GM03348 (cell line): ENCODE results near the gene HSPA1B.
A peak's percentile ranks its signal among the peaks of the same experiment; 100 is the strongest.
"Not testable (repeated sequence)": the region's sequence is repeated elsewhere in the genome, so short reads cannot be mapped to it uniquely, and the experiment has no call there.

Experiments used
- DNase-seq: peaks from one replicate; pipeline ENCODE4 v3.0.0; 2012; ENCODE audit warnings: low spot score

The HSPA1B gene

DNA sequence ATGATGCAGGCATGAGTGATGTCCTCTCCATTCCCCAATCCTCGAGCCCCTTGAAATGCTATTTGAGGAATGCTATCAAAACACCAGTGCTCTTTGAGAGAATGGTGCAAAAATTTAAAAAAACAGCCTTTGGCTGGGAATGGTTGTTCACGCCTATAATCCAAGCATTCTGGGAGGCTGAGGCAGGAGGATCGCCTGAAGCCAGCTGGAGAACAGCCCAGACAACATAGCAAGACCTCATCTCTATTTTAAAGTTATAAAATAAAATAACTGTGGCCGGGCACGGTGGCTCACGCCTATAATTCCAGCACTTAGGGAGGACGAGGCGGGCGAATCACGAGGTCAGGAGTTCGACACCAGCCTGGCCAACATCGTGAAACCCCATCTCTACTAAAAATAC lies 27.8 kb upstream of the HSPA1B start:
- no peak for DNase-seq

DNA sequence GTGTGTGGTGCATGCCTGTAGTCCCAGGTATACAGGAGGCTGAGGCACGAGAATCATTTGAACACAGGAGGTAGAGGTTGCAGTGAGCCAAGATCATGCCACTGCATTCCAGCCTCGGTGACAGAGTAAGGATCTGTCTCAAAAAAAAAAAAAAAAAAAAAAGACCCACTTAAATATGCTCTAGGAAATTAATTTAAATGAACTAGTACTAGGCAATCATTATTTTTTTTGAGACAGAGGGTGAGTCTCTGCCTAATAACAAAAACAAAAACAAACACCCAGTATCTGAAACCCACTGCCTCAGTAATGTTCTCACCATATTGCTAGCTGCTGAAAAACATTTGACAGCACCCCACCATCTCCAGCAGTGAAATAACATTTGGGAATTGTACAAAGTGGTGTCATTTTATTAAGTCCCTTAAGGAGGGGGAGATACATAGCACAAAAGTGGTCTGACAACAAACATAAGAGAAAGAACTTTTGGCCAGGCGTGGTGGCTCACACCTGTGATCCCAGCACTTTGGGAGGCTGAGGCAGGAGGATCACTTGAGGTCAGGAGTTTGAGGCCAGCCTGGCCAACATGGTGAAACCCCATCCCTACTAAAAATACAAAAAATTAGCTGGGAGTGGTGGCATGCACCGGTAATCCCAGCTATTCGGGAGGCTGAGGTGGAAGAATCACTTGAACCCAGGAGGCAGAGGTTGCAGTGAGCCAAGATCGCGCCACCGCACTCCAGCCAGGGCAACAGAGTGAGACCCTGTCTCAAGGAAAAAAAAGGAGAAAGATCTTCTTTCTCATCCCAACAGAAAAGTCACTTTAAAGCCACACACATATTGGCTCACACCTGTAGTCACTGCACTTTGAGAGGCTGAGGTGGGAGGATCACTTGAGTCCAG lies 26.3 kb upstream of the HSPA1B start:
- not testable (repeated sequence) for DNase-seq

DNA sequence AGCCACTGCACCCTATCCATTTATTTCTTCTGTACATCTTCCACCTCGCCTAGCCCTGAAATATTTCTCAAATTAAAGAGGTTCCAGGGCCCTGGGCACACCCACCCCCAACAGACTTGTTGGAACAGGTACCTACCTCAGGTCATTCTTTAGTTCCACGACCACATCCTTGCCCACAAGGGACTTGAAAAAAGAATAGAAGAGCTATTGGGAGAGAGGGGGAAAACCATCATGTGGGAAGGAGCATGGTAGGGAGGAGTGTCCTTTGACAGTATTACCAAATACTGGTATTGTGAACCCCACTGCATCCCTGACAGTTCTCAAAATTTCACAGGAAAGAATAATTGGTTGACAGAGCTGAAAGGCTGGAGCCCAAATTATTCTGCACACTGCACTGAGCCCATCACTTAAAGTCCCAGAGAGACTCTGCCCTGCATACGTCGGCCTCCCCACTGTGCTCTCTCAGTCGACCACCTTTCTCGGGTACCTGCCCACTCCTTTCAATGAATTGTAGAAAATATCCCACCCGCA lies 21.5 kb upstream of the HSPA1B start:
- no peak for DNase-seq

DNA sequence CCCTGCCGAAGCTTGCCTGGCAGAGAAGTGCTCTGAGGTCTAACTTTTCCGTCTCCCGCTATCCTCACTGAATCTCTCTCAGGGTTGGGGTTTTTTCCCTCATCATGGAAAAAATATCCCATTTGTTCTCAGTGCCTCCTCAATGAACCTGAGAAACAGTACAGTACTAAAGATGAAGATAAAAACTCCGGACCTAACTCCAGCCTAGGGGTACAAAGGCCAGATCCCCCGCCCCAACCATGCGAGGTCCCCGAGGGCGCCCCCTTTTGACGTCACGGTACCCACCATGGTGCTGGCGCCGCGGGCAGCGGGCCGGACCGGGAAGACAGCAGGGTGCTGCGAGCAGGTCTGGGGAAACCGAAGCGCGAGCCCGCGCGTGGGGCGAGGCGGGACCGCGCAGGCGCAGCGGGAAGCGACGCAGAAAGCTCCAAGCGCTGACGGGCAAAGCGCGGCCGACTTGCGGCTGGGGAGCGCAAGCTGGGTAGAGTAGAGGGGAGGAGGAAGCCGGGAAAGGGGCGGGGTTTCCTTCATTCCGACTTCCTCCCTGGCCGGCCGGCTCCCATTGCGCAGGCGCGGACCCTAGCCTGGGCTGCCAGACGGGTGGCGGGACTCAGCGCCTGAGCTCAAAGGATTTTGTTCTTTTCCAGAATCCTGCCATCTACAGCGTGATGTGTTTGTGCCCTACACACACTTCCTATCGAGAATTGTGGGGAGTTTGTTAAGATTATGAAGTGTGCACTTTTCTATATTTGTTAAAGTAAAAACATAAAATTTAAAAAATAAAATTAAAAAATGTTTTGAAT lies 20.9 kb upstream of the HSPA1B start, which contains the start of gene LSM2:
Gene LSM2, minus strand, starts transcription at position 497 of the 803 bp plus-strand sequence. Its CDS starts 209 bp downstream, at position 288.
- peak; percentile 99 for DNase-seq

DNA sequence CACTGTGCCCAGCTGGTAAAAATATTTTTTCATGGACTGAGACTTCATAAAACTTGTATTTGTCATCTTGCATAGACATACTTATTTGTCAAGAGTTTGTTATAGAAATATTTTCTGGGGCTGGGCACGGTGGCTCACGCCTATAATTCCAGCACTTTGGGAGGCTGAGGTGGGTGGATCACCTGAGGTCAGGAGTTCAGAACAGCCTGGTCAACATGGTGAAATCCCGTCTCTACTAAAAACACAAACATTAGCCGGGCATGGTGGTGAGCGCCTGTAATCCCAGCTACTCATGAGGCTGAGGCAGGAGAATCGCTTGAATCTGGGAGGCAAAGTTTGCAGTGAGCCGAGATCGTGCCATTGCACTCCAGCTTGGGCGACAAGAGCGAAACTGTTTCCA lies 18.9 kb upstream of the HSPA1B start:
- not testable (repeated sequence) for DNase-seq

DNA sequence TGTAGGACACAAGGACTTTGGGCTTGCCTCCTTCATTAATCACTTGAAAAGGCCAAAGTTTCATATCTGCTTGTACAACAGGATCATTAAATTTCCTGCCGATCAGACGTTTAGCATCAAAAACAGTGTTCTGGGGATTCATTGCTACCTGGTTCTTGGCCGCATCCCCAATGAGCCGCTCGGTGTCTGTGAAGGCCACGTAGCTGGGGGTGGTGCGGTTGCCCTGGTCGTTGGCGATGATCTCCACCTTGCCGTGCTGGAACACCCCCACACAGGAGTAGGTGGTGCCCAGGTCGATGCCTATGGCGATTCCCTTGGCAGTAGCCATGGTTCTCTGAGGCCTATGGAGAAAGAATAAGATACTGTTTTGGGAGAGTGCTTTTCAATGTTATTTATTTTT lies 15.9 kb upstream of the HSPA1B start:
- DNase-seq = no peak

DNA sequence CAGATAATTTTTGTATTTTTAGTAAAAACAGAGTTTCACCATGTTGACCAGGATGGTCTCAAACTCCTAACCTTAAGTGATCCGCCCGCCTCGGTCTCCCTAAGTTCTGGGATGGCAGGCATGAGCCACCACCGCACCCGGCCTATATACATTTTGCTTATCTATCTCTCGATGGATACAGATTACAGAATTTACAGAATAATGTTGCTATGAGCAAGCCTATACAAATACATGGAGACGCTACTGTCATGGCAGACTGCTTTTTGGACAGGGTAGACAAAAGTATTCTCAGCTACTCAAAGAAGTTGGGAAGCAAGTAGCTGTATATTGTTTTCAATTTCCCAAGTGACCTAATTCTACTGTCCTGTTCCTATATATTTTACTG lies 14.1 kb upstream of the HSPA1B start:
- DNase-seq = no peak

DNA sequence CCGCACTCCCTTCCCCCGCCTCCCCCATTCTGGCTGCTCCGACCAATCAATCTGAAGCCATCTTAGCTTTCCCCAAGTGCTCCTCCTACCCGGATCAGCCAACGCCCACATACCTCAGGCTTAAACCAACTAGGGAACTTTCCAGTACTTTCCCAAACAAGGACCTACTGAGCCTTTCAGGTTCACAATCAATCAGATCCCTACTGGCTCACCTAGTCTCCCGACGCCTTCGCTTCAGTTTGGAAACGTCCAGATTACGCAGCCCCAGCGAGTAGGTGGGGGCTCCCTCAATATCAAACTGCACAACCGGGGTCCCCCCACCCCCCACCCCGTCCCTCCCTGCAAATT lies 12.9 kb upstream of the HSPA1B start:
- DNase-seq = peak; percentile 94

DNA sequence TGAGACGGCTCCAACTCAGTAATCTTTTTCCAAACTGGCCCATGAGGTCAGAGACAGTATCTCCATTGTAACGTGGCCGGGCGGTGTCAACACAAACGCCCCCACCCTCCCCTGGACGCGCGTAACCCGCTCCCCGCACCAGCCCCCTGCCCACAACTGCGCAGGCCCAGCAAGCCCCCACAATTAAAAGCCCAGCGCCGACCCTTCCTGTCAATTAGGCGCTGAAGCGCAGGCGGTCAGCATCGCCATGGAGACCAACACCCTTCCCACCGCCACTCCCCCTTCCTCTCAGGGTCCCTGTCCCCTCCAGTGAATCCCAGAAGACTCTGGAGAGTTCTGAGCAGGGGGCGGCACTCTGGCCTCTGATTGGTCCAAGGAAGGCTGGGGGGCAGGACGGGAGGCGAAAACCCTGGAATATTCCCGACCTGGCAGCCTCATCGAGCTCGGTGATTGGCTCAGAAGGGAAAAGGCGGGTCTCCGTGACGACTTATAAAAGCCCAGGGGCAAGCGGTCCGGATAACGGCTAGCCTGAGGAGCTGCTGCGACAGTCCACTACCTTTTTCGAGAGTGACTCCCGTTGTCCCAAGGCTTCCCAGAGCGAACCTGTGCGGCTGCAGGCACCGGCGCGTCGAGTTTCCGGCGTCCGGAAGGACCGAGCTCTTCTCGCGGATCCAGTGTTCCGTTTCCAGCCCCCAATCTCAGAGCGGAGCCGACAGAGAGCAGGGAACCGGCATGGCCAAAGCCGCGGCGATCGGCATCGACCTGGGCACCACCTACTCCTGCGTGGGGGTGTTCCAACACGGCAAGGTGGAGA lies 12.3 kb upstream of the HSPA1B start, which contains the start of the genes HSPA1A and HSPA1L:
Gene HSPA1A, plus strand, starts transcription at position 519 of the 814 bp plus-strand sequence. Its CDS starts 214 bp downstream, at position 733.
Gene HSPA1L, minus strand, starts transcription at position 259 of the 814 bp plus-strand sequence. CDS start 3,311 bp downstream, outside the sequence.
- peak; percentile 95 for DNase-seq

DNA sequence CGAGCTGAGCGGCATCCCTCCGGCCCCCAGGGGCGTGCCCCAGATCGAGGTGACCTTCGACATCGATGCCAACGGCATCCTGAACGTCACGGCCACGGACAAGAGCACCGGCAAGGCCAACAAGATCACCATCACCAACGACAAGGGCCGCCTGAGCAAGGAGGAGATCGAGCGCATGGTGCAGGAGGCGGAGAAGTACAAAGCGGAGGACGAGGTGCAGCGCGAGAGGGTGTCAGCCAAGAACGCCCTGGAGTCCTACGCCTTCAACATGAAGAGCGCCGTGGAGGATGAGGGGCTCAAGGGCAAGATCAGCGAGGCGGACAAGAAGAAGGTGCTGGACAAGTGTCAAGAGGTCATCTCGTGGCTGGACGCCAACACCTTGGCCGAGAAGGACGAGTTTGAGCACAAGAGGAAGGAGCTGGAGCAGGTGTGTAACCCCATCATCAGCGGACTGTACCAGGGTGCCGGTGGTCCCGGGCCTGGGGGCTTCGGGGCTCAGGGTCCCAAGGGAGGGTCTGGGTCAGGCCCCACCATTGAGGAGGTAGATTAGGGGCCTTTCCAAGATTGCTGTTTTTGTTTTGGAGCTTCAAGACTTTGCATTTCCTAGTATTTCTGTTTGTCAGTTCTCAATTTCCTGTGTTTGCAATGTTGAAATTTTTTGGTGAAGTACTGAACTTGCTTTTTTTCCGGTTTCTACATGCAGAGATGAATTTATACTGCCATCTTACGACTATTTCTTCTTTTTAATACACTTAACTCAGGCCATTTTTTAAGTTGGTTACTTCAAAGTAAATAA lies 10.2 kb upstream of the HSPA1B start:
- not testable (repeated sequence) for DNase-seq

DNA sequence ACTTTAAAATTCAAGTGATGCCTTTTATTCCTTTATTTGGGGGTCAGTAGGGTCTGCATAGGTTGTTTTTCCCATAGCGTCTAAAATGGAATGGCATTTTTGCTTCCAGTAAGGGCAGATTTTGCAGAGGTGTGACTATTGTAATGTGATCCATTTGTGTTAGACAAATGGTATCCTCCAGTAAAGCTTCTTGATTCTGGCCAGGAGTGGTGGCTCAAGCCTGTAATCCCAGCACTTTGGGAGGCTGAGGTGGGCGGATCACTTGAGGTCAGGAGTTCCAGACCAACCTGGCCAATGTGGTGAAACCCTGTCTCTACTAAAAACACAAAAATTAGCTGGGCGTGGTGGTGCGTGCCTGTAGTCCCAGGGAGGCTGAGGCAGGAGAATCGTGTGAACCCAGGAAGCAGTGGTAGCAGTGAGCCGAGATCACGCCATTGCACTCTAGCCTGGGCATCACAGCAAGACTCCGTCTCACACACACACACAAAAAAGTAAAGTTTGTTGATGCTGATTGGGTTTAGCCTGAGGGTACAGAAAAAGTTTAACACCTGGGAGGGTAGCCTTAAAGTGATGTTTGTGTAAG lies 9.5 kb upstream of the HSPA1B start:
- not testable (repeated sequence) for DNase-seq

DNA sequence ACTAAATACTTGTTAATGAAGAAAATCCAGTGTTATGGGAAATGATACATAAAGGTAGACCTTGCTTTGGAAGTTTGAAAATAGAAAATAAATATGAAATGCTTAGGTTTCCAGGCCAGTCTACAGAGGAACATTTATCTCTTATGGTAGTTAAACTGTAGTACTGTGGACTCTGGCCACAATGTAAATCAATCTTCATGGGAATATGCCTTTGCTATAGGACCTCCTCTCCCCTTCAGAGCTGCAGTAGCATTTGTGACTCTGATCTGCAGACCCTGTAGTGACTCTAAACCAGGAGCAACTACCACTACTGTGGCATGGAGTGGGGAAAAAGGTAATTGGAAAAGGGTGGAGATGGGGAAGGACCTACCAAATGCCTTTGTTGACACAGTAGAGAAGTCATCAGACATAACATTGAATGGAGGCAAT lies 7.7 kb upstream of the HSPA1B start:
- no peak for DNase-seq

DNA sequence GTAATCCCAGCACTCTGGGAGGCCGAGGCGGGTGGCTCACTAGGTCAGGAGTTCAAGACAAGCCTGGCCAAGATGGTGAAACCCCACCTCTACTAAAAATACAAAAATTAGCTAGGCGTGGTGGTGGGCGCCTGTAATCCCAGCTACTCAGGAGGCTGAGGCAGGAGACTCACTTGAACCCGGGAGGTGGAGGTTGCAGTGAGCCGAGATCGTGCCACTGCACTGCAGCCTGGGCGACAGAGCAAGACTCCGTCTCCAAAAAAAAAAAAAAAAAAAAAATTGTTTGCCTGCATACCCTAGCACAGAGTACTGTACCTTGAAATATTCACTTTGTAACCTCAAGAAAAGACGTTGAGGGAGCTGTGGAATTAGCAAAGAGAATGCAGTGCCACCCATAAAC lies 7.1 kb upstream of the HSPA1B start:
- not testable (repeated sequence) for DNase-seq

DNA sequence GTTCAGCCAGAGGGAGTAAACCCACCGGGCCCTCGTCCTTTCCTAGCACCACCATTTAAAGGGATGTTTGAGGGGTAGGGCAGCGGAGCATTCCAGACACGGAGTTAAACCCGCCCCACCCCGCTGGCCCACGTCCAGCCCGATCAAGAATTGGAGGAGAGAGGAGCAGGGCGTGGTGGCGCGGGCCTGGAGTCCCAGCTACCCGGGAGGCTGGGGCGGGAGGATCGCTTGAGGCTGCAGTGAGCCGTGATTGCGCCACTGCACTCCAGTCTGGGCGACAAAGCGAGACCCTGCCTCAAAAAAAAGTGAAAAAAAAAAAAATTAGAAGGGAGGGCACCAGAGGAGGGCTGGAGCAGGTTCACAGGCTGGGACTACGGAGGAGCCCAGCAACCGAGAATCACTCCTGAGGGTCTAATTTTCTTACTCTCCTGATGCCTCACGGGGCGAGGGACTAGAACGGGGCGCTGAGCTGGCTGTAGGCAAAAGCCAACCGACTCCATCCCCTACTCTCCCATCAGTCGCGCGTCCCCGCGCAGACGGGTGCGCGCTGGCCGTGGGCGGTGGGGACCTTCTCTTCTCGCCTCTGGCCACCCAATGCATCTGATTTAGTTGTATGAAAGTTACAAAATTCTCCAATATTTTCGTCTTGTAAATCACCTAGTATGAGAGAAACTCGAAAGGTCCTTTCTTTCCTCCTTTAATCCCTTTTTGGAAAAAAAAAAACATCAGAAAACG lies 6.1 kb upstream of the HSPA1B start:
- peak; percentile 56 for DNase-seq

DNA sequence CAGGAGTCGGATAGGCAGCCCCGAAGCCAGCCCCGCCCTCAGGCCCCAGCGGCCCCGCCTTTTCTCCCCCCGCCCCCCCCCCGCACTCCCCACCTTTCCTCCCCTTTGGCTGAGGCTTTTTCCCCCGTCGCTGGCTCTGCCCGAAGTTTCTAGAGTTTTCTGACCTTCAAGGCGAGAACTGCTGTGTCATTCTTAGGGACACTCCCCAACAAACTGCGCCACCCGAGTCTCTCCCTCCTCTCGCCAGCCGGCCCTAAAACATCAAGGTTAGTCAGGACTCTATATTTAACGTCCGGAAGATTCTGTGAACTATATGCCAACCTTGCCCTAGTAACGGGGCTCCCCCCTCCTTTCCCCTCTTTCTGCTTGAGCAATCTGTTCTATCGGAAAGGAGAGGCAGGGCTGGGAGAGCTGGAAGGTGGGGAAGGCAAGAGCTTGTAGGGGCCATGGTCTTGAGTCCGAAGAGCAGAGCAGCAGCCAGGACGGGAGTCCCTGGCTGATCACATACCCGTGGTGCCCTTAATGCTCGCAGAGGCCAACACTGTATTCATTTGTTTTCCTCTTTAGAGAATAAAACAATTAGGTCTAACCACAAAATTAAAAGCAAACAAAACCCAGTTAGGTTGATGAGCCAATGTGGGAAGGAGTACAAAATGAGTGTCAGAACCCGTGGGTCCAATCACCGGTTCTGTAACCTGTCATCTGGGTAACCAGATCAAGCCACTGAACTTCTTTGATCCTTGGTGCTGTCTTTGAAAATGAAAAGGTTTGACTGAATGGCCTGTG lies 5.3 kb upstream of the HSPA1B start:
- peak; percentile 89 for DNase-seq

DNA sequence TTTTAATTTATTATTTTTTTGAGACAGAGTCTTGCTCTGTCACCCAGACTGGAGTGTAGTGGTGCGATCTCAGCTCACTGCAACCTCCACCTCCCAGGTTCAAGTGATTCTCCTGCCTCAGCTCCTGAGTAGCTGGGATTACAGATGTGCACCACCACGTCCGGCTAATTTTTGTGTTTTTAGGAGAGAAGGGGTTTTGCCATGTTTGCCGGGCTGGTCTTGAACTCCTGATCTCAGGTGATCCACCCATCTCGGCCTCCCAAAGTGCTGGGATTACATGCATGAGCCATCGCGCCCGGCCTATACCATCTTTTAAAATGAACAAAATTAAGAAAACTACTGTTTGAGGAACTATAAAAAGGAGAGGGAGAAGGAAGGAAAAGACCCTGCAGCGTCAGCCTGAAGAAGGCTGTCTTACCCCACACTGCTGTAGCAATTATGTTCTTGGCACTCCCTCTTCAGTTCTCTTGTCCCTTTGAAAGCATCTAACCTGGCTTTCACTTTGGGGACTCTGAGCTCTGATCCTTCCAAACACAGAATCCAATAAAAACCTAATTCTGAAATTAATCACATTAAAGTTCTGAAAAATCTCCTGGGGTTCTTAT lies 3.8 kb upstream of the HSPA1B start:
- DNase-seq = not testable (repeated sequence)

DNA sequence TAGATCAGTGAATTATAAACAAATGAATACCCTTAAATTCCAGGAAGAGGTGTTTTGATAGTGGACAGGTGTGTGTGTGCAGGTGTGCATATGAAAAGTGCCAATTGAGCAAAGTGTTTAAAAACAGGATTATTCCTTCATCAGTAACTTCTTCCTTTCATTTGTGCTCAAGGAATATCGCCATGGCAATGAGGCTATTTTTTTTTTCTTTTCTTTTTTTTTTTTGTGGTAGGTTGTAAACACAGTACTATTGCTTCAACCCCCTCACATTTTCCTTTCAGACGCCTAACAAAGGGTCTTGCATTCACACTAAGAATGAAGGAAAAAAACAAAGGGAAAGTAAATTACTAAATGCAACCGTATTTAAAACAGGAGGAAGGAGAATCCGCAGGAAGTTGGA lies 2.0 kb upstream of the HSPA1B start:
- DNase-seq = no peak

DNA sequence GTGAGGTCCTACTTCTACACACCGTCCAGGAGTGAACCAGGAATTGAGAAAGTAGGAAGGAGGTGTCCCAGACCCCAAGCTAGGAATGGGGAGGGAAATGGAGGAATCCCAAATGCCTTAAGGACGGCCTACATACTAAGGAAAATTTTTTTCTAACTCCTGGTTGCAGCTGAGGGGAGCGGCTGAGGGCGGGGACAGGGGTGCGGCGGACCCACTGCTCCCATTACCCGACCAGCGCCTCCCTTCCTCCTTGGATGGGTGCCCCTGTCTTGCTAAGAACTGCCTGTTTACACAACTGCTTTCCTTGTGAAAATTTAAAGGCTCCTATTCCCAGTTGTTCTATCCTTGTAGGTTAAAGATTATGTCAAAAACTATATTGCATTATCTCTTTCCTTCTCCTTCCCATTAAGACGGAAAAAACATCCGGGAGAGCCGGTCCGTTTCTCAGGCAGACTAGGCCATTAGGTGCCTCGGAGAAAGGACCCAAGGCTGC lies 699 bp upstream of the HSPA1B start:
- DNase-seq = peak; percentile 89
